ENCODE results near the gene MGA. TPM values are rescaled to one million over a fixed set of nuclear protein-coding genes. Genes with fewer than 3 reads are reported as not detected.

The MGA gene
- total and polyA plus RNA-seq, 2 donors (not counting 3 experiments of a cell fraction or from before 2014, with no cell fraction given), result 4.1 to 36.5 TPM

GRCh38 chr15:41661518-41662225 lies 1.5 kb downstream of the MGA start:
- peak overlapping the region; percentile 5 to 42 (median 40) for H3K4me3 ChIP-seq (replicated peaks in 1 of 3; ENCODE audit: insufficient read depth in 1 of 3, low read depth in 1 of 3, low read length in 3 of 3)
- no peaks in the 10 kb centered on the region for H3K36me3 ChIP-seq (ENCODE audit: control insufficient read depth in 2 of 2, extremely low read depth in 1 of 2, insufficient read depth in 2 of 2, low read length in 2 of 2)
- H3K4me1 ChIP-seq (ENCODE audit: control insufficient read depth, extremely low read depth, insufficient read depth, low read length), result peaks cover 33% of the 10 kb centered on the region
- dilution Hi-C loops (cut with MboI; ENCODE audit: extremely low pct_ligation_motif_present, low sequenced_read_pairs) (no loop called here), intact Hi-C loops (cut with micrococcal nuclease) (loop anchor here (2.0 to 5.0 kb wide), 2 partner anchors 41 to 104 kb away; partner anchors contain the start of gene TYRO3)
- peak overlapping the region; percentile 84 for H2AFZ ChIP-seq (ENCODE audit: low read depth, low read length)
- peak; percentile 71 for FAIRE-seq
- BruUV-seq (replicated peaks), result TSS peak; percentile 50
- ChIA-PET CTCF (interaction anchor here (1.2 to 3.0 kb wide), 2 partner anchors 58 to 104 kb away, joined by 3 to 12 read pairs; no protein-coding TSS in a partner anchor), POLR2A (no interaction called here)
- peak; percentile 75 for DNase-seq (ENCODE audit: low read depth, low spot score)
- H3K79me2 ChIP-seq (ENCODE audit: control insufficient read depth, insufficient read depth, low read length), result peaks cover 54% of the 10 kb centered on the region
- TF ChIP-seq JUN (IDR thresholded peaks at IDR 0.05; ENCODE audit: borderline replicate concordance, insufficient read depth, insufficient read length, low read depth), result no peak
- no peak for TF ChIP-seq EZH2 (IDR thresholded peaks at IDR 0.05; ENCODE audit: borderline replicate concordance, low read depth, low read length, severe bottlenecking)
- TF ChIP-seq MYC (IDR thresholded peaks at IDR 0.05; ENCODE audit: low read depth, low read length), result no peak
- TF ChIP-seq MAX (IDR thresholded peaks at IDR 0.05; ENCODE audit: insufficient read depth, insufficient read length), result peak; percentile 84
- TF ChIP-seq FOS (IDR thresholded peaks at IDR 0.05; ENCODE audit: borderline replicate concordance, insufficient read depth, low read length), result no peak
- TF ChIP-seq CTCF (IDR thresholded peaks at IDR 0.05; ENCODE audit: extremely low read depth in 1 of 2, insufficient read depth in 1 of 2, low read depth in 1 of 2, low read length in 2 of 2), result no peak
- H3K9me3 ChIP-seq (replicated peaks; ENCODE audit: control insufficient read depth, insufficient read depth, low read length), result no peaks in the 10 kb centered on the region
- peaks cover 2 to 14% of the 10 kb centered on the region in 2 experiments for H3K27me3 ChIP-seq (ENCODE audit: control insufficient read depth in 2 of 2, insufficient read depth in 2 of 2, low read length in 2 of 2)
- H3K9me1 ChIP-seq (replicated peaks; ENCODE audit: control insufficient read depth, extremely low read depth, insufficient read depth, low read length), result no peaks in the 10 kb centered on the region
- H3K27ac ChIP-seq (ENCODE audit: insufficient read depth, low read depth, low read length), result no peak overlapping the region
- peak overlapping the region; percentile 67 for H3K4me2 ChIP-seq (ENCODE audit: insufficient read depth, low read length)
- H3K9ac ChIP-seq (replicated peaks; ENCODE audit: extremely low read depth, insufficient read depth, low read length), result peak overlapping the region; percentile 53
- peaks cover 4% of the 10 kb centered on the region for H4K20me1 ChIP-seq (replicated peaks; ENCODE audit: control insufficient read depth, extremely low read depth, insufficient read depth, low read length)

Data from endothelial cell of umbilical vein (primary cell).